Prostate gland (tissue), 2 donors: ENCODE data around the gene WWP2. TPM values are rescaled to one million over a fixed set of nuclear protein-coding genes. Genes with fewer than 3 reads are reported as not detected.
"Not testable (repeated sequence)": the region's sequence is repeated elsewhere in the genome, so short reads cannot be mapped to it uniquely, and the experiment has no call there.

Experiments
- DNase-seq: peaks from one replicate; pipeline ENCODE4 v3.0.0-alpha.2; 2019; ENCODE audit warnings: low spot score
- H3K27ac ChIP-seq, 2 donors: fragments of 200-600 bp; sonication (generic); 2 replicates each; pipeline ENCODE4 v1.5.1; 2017 to 2019
- H3K27me3 ChIP-seq: fragments of 200-600 bp; sonication (generic); replicated peaks from 2 replicates; pipeline ENCODE4 v1.5.1; 2019; ENCODE audit not compliant: insufficient read depth
- H3K36me3 ChIP-seq, 2 donors: fragments of 200-600 bp; sonication (generic); 1 replicate in 1 of 2; 2 replicates in 1 of 2; pipeline versions ENCODE4 v1.5.1 to v1.8.1; 2017 to 2019
- H3K4me1 ChIP-seq: fragments of 200-600 bp; sonication (generic); replicated peaks from 2 replicates; pipeline ENCODE4 v1.5.1; 2019
- H3K4me3 ChIP-seq, 2 donors: fragments of 200-600 bp; sonication (generic); 2 replicates each; pipeline ENCODE4 v1.5.1; 2017 to 2019
- H3K9me3 ChIP-seq: fragments of 200-600 bp; sonication (generic); 2 replicates; pipeline ENCODE4 v1.5.1; 2017
- CTCF ChIP-seq, 4 experiments: fragments of 200-600 bp in 2 of 4; fragments of 450-650 bp in 2 of 4; sonication (generic) in 2 of 4; IDR thresholded peaks; 1 replicate in 3 of 4; 2 replicates in 1 of 4; pipeline ENCODE4 v1.5.1; 2016 to 2019; ENCODE audit warnings: antibody characterized with exemption in 4 of 4, mild to moderate bottlenecking in 2 of 4, moderate library complexity in 2 of 4
- POLR2A ChIP-seq: fragments of 450-650 bp; IDR thresholded peaks from one replicate; pipeline ENCODE4 v1.6.1; 2016; ENCODE audit warnings: antibody characterized with exemption, mild to moderate bottlenecking
- POLR2AphosphoS5 ChIP-seq: sonication (generic); formaldehyde crosslinking; IDR thresholded peaks from one replicate; pipeline ENCODE4 v1.6.1; 2017; ENCODE audit warnings: antibody characterized with exemption
- WGBS: methylation state at CpG from one replicate; pipeline ENCODE4 v1.1.5; 2018; 5-methylcytosine and 5-hydroxymethylcytosine counted together
- intact Hi-C: fragments of 100-400 bp; cut with DNase I; formaldehyde crosslinking; loops from one replicate; pipeline ENCODE4 v1.14.2; 2022
- total RNA-seq, 2 donors: library from RNA; depleted of rRNA; stranded (reverse); fragments of >200 nt; gene quantifications; one replicate each; pipeline ENCODE4 v1.1.0, GENCODE V29; 2016

WWP2 gene
- total RNA-seq, 2 donors from 2014 or later = 30.9 to 66.3 TPM

DNA sequence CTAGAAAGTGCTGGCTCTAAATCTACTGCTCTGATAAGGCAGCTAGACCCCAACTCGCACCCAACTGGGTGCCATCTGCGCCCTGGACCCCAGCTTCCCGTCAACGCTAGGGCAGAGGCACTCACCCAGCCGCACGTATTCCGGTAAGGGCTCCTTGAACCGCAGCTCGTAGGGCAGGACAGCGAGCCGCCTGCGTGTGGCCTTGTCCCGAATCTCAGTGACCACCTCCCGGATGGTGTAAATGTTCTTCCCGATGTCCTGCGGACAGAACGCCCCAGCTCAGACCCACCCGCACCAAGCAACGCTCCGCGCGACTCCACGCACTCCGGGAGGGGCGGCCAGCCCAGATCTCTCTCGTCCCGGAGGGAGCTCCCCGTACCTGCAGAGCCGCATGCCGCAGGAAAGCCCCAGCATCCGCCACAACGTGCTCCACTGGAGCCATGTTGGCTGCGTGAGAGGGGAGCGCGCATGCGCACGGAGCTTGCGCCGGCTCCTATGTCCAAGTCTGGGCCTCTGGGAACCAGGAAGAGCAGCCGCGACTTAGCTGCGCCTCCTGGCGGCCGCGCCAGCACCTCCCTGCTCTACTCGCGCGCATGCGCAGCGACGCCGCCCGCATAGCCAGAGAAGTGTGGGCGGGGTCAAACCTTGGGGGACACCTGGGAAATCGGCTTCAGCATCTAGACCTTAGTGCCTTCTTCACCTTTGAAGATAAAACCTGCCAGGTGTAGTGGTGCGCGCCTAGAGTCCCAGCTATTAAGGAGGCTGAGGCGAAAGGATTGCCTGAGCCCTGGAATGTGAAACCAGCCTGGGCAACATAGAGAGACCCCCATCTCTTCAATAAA is 7.4 kb upstream of the WWP2 start, which contains the start of gene NOB1:
NOB1 (minus strand) TSS at position 458 of the 842 bp plus-strand sequence; CDS start at position 442, 16 bp downstream.
- WGBS = under 1% methylated on average over 46 of the region's 58 CpGs
- H3K27ac ChIP-seq = peak within 1 kb of the TSS; percentile 49 to 60

DNA sequence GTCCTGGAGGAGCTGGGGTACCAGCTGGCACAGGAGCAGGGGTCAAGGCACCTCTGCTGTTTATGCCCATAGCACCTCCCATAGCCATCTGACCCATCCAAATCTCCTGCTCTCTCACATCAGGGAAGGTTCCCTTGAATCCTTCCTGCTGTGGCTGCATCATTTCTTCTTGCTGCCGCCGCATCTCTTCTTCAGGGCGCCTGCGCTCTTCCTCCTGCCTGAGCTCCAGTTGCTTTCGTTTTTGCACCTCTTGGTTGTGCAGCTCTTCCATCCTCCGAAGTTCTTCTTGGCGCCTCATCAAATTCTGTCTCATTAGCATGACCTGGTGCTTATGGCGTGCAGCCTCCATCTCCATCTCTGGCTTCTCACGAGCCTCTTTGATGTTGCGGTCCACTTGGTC is 5.4 kb upstream of the WWP2 start:
- peaks cover 2% of the 10 kb centered on the region for H3K4me1 ChIP-seq
- no peak for TF ChIP-seq POLR2AphosphoS5
- TF ChIP-seq POLR2A = no peak
- TF ChIP-seq CTCF (IDR thresholded peaks at IDR 0.05) = no peak
- 92% methylated on average over 10 of the region's 10 CpGs for WGBS
- H3K9me3 ChIP-seq = no peaks in the 10 kb centered on the region
- intact Hi-C loops = no loop called here
- H3K36me3 ChIP-seq = no peaks in the 10 kb centered on the region
- DNase-seq = no peak
- no peak overlapping the region for H3K27ac ChIP-seq
- H3K4me3 ChIP-seq = no peak overlapping the region
- H3K27me3 ChIP-seq = no peaks in the 10 kb centered on the region

More for the DNA sequence above, 7.4 kb upstream of the WWP2 start, which contains the start of gene NOB1:
- Histone ChIP-seq H3K4me1 (no peaks in the 10 kb centered on the region), H3K4me3 (peak within 1 kb of the TSS; percentile 50 to 78), H3K9me3 (no peaks in the 10 kb centered on the region), H3K27me3 (no peaks in the 10 kb centered on the region), H3K36me3 (peaks cover 0 to 2% of the 10 kb centered on the region in 2 donors)
- intact Hi-C loops = loop anchor here (2.0 kb wide), 3 partner anchors 46 to 358 kb away; no protein-coding TSS in a partner anchor
- DNase-seq = peak; percentile 95
- TF ChIP-seq CTCF (IDR thresholded peaks at IDR 0.05) = peak; percentile 94 to 100 (median 100)
- TF ChIP-seq POLR2AphosphoS5 = peak; percentile 95
- TF ChIP-seq POLR2A = peak; percentile 70

GRCh38 chr16:69757375-69757774 is 4.8 kb upstream of the WWP2 start:
- H3K9me3 ChIP-seq, H3K36me3 ChIP-seq, H3K27me3 ChIP-seq, H3K4me3 ChIP-seq, H3K27ac ChIP-seq, H3K4me1 ChIP-seq, DNase-seq, intact Hi-C loops: not testable (repeated sequence)
- 84% methylated on average over 13 of the region's 13 CpGs for WGBS

DNA sequence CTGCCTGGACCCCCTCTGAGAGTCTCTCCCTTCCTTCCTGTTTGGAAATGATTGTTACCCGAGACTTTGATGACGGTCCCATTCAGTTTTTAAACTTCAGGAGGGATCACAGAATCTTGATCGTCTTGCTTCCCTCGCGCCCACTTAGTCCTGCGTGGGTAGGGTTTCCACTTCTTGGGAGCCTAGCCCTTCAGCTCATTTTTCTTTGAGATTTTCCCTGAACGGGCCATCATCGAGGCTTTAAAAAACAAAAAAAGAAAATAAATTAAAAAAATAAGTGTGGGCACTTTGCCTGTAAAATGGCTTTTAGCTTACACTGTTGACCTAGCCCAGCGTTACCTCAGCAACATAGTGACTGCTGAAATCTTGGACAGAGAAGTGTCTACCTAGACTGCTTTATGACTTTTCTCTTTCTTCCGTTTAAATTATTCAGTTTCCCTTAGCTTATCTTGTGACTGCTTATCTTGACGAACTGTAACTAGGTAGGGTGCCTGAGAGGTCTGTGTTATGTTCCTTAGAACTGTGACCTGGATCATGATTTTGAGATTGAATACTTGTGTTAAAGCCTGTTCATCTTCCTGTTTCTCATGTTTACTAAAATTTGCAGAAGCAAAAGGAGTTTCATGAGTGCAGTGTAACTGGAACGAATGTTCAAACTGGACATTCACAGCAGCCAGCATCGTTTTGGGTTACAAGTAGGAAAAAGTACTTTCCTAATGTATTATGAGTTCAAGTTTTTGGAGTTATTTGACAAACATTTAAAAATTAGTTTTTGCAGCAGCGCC is 874 bp downstream of the WWP2 start:
- Histone ChIP-seq H3K4me1 (peaks cover 4% of the 10 kb centered on the region), H3K27me3 (no peaks in the 10 kb centered on the region), H3K9me3 (no peaks in the 10 kb centered on the region), H3K27ac (peak overlapping the region; percentile 89), H3K36me3 (no peaks in the 10 kb centered on the region), H3K4me3 (peak overlapping the region; percentile 86 to 89)
- intact Hi-C loops = no loop called here
- TF ChIP-seq POLR2A = no peak
- no peak for TF ChIP-seq CTCF (IDR thresholded peaks at IDR 0.05)
- DNase-seq = no peak
- WGBS = 2% methylated on average over 14 of the region's 14 CpGs

DNA sequence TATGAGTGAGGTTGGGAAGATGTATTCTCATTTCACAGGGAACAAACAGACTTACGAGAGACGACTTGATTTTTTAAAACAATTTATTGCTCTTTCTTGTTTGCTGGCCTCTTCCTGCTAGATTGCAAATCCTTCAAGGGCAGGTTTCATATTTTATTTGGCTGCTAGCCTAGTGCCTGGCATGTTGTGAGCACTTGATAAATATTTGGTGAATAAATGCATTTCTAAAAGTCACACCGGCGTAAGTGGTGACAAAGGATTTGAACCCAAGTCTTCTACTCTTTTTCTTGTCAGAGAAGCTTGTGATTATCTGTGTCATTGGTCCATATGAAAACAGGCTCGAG is 1.4 kb downstream of the WWP2 start:
- Histone ChIP-seq H3K4me1 (peaks cover 4% of the 10 kb centered on the region), H3K27ac (peak overlapping the region; percentile 89), H3K9me3 (no peaks in the 10 kb centered on the region), H3K4me3 (no peak overlapping the region), H3K27me3 (no peaks in the 10 kb centered on the region), H3K36me3 (no peaks in the 10 kb centered on the region)
- intact Hi-C loops = no loop called here
- WGBS = 19% methylated on average over 5 of the region's 5 CpGs
- TF ChIP-seq POLR2AphosphoS5 (peak; percentile 56), POLR2A (no peak)
- peak; percentile 39 for DNase-seq
